Retinal pigment epithelial cell (primary cell): ENCODE results near the gene KIFC3.

Experiments
- DNase-seq: peaks from one replicate; pipeline ENCODE4 v3.0.0-alpha.2; 2010; ENCODE audit warnings: low read depth
- H3K4me3 ChIP-seq: 2 replicates; pipeline ENCODE4 v1.5.1; 2011; ENCODE audit warnings: mild to moderate bottlenecking, low read length, control low read depth, moderate library complexity
- TF ChIP-seq, protein P1 (sequence below): conservative IDR thresholded peaks from 2 replicates; pipeline ENCODE4 v1.5.1; 2011; ENCODE audit warnings: low read depth, low read length, control low read depth, inconsistent platforms

Gene KIFC3

DNA sequence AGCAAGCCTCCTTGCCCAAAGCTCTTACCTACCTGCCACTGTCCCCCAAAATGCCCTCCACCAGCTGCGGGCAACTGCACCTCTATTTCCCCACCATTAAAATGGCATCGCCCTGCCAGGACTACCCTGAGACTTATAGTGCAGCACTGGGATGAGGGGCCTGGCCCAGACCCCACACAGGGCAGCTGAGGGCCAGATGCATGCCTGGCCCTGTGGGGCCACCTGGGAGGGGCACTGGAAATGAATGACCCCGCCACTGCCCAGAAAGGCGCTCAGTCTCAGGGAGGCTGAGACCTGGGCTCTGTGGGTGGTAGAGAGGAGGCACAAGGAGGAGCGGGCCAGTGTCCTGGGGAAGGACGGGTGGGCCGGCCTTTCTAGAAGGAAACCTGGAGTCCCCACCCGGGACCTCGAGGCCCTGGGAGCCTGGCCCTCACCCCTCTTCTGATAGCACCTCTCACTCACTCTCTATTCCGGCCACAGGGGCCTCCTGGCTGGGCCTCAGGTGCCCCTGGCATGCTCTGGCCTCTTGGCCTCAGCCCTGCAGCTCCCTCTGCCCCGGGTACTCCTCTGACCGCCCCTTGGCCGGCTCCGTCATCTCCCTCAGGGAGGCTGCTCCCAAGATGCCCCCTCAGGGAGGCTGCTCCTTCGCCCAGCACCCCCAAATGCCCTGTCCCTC lies 39.8 kb downstream of the KIFC3 start:
- TF ChIP-seq, protein P1, sequence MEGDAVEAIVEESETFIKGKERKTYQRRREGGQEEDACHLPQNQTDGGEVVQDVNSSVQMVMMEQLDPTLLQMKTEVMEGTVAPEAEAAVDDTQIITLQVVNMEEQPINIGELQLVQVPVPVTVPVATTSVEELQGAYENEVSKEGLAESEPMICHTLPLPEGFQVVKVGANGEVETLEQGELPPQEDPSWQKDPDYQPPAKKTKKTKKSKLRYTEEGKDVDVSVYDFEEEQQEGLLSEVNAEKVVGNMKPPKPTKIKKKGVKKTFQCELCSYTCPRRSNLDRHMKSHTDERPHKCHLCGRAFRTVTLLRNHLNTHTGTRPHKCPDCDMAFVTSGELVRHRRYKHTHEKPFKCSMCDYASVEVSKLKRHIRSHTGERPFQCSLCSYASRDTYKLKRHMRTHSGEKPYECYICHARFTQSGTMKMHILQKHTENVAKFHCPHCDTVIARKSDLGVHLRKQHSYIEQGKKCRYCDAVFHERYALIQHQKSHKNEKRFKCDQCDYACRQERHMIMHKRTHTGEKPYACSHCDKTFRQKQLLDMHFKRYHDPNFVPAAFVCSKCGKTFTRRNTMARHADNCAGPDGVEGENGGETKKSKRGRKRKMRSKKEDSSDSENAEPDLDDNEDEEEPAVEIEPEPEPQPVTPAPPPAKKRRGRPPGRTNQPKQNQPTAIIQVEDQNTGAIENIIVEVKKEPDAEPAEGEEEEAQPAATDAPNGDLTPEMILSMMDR: no peak
- DNase-seq: no peak
- no peak overlapping the region for H3K4me3 ChIP-seq

DNA sequence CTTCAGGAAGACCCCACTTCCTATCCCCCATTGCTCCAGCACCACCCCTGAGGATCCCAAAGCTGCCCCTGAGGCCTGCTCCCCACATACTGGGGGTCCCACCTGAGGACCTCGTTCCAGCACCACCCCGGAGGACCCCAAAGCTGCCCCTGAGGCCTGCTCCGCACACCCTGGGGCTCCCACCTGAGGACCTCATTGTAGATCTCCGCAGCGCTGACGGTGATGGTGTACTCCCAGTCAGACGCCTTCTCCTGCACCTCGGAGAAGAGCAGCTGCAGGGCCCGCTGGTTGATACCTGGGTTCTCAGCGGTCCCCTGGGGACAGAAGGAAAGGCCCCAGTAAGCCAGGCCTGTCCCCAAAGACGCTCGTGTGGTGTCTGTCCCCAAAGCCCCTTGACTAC lies 40.3 kb downstream of the KIFC3 start:
- DNase-seq: no peak
- TF ChIP-seq, protein P1: no peak
- no peak overlapping the region for H3K4me3 ChIP-seq

DNA sequence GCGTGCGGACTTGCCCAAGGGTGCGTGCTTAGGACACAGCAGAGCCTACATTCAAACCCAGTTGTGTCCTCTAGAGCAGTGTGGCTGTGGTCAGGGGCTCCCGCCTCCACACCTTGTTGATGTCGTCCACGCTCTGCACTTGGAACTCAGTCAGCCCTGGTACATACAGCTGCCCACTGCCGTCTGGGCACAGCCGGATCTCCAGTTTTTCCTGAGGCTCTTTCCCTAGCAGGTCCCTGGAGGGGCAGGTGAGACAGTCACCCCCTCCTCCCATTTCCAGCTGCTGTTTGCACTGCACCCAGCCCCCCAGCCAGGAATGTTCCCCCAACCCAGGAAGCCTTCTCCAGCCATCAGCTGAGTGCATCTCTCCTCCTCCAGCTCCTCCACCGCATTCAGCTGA lies 41.0 kb downstream of the KIFC3 start:
- no peak overlapping the region for H3K4me3 ChIP-seq
- TF ChIP-seq, protein P1: no peak
- DNase-seq: no peak

DNA sequence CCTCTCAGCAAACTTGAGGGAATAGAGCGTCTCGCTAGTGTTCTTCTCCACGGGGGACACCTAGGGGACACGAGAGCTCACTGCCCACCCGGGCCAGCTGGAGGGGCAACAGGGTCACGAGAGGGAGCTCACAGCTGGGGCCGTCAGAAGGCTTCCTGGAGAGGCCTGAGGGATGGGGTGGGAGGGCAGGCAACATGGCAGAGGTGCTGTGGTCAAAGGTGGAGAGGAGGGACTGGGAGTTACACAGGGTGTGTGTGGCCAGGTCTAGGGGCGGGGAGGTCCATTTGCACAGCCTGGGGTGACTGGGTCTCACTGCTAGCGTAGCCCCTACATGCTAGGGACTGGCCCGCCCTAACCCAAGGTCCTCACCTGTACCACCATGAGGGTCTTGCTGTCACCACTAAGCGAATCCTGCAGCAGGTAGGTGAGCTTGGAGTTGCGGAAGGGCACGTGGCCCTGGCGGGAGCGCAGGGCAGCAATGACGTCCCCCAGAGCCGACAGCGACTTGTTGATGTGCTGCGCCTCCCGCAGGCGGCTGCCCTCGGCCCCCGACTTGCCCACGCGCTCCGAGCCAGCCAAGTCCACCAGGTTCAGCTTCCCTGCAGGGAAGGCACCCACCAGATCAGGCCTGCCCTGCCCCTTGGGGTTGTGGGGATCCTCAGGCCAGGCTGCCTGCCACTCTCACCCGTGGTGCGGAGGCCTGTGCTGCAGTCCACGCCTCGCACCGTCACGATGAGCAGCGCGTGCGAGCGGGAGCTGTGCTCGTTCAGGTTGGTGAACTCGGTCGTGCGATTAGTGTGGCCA lies 41.7 kb downstream of the KIFC3 start:
- no peak for DNase-seq
- no peak overlapping the region for H3K4me3 ChIP-seq
- TF ChIP-seq, protein P1: no peak

DNA sequence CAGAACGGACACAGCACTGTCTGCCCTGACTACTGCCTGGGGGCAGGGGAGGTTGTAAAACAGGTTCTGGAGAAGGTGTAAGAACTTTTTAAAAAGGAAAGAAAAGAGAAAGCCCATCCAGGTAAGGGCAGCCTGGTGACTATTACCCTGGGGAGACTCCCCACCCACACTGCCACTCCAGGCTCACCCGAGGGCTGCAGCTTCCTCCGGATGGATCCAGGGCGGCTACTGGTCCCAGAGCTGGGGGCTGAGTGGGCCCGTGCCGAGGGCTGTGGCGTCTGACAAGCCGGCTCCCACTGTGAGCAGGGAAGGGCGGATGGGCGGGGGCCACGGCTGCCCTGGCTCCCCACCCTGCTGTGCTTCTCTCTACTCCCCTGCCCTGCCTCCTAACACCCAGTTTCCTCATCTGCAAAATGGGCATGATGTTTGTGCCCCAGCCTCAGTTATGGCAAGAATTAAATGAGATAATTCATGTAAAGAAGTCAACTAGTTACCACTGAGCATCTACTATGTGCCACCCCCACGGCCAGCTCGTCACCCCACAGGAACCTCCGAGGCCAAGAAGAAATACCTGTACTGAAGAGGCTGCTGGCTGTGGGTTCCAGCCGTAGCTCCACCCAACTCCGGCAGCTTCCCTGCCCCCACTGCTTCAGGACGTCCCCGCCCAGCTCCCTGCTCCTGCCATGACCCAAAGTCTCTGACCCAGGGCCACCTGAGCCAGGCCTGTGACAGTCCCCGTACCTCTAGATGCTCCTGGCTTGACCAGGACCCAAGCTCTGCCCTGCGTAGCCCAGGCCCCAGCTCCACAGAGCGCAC lies 42.5 kb downstream of the KIFC3 start:
- TF ChIP-seq, protein P1: no peak
- no peak overlapping the region for H3K4me3 ChIP-seq
- no peak for DNase-seq

DNA sequence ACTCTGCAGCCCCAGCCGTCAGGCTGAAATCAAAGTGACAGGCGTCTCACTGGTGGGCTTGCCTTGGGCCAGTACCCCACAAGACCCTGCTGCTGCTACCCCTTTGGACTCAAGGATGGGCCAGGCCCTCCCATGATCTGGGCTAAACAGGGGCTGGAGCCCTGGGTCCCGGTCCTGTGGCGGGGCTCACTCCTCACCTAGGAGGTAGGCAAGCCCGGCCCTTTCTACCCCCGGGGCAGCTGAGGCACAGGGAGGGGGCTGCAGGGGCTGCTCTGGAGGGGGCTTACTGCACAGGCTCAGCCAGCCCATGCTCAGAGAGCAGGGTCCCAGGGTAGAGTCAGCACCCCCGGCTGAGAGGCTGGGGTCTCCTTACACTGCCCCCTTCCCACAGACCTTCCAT lies 43.2 kb downstream of the KIFC3 start:
- no peak overlapping the region for H3K4me3 ChIP-seq
- TF ChIP-seq, protein P1: no peak
- DNase-seq: no peak
